Ishikawa (cell line): ENCODE measurements around the gene PLCG1.

Experiments
- CEBPB ChIP-seq: IDR thresholded peaks from 2 replicates; pipeline ENCODE4 v1.6.1; 2012
- CREB1 ChIP-seq: IDR thresholded peaks from 2 replicates; pipeline ENCODE4 v1.6.1; 2012; ENCODE audit warnings: low read depth
- EGR1 ChIP-seq: IDR thresholded peaks from 2 replicates; pipeline ENCODE4 v1.6.1; 2012
- EP300 ChIP-seq: IDR thresholded peaks from 2 replicates; pipeline ENCODE4 v1.6.1; 2012; ENCODE audit warnings: borderline replicate concordance
- FOXM1 ChIP-seq: IDR thresholded peaks from 2 replicates; pipeline ENCODE4 v1.6.1; 2012; ENCODE audit warnings: low read depth, borderline replicate concordance
- NFIC ChIP-seq: IDR thresholded peaks from 2 replicates; pipeline ENCODE4 v1.6.1; 2012
- RAD21 ChIP-seq: IDR thresholded peaks from 2 replicates; pipeline ENCODE4 v1.6.1; 2012; ENCODE audit warnings: low read depth
- TAF1 ChIP-seq: IDR thresholded peaks from 2 replicates; pipeline ENCODE4 v1.6.1; 2012; ENCODE audit warnings: low read depth, mild to moderate bottlenecking
- TCF12 ChIP-seq: IDR thresholded peaks from 2 replicates; pipeline ENCODE4 v1.6.1; 2012; ENCODE audit warnings: low read depth
- TEAD4 ChIP-seq: IDR thresholded peaks from 2 replicates; pipeline ENCODE4 v1.6.1; 2012
- YY1 ChIP-seq: IDR thresholded peaks from 2 replicates; pipeline ENCODE4 v1.6.1; 2012; ENCODE audit warnings: low read depth
- ZBTB7A ChIP-seq: IDR thresholded peaks from 2 replicates; pipeline ENCODE4 v1.6.1; 2012; ENCODE audit warnings: low read depth
- TF ChIP-seq, protein P1 (sequence below): IDR thresholded peaks from 2 replicates; pipeline ENCODE4 v1.6.1; 2012
- TF ChIP-seq, protein P2 (sequence below): IDR thresholded peaks from 2 replicates; pipeline ENCODE4 v1.6.1; 2012
- TF ChIP-seq, protein P3 (sequence below): IDR thresholded peaks from 2 replicates; pipeline ENCODE4 v1.6.1; 2012; ENCODE audit warnings: low read depth, mild to moderate bottlenecking

The PLCG1 gene

DNA sequence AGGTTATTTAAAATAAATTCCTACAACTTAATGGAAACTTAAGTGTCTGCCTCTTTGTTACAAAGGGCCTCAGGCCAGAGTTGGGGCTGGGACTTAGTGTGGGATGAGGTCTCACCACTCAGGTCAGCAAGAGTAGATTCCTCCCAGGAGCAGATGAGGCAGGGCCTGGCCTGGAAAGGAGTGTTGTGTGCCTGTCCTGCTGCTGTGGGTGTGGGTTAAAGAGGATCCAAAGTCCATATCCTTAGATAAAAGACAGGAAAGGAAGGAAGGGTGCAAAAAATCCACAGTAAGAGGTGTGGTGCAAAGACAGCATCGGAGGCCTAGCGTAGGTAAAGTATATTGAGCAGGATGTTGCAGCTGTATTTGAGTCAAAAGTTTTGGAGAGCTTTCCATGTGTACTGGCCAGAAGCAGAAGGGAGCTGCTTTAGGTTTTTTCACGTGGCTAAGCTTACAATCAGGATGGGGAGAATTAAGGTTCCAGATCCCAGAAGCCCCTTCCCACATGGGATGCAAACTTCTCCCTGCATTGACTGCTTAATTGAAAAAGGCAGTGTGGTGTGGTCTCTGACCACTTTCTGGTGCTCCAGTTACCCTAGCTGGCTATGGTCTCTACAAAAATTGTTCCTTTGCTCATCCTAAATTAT lies 12.8 kb upstream of the PLCG1 start:
- TF ChIP-seq TCF12: no peak
- TF ChIP-seq, protein P1, sequence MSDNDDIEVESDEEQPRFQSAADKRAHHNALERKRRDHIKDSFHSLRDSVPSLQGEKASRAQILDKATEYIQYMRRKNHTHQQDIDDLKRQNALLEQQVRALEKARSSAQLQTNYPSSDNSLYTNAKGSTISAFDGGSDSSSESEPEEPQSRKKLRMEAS: no peak
- TF ChIP-seq CEBPB: no peak
- no peak for TF ChIP-seq CREB1
- TF ChIP-seq EP300: no peak
- TF ChIP-seq RAD21: no peak
- TF ChIP-seq, protein P2, sequence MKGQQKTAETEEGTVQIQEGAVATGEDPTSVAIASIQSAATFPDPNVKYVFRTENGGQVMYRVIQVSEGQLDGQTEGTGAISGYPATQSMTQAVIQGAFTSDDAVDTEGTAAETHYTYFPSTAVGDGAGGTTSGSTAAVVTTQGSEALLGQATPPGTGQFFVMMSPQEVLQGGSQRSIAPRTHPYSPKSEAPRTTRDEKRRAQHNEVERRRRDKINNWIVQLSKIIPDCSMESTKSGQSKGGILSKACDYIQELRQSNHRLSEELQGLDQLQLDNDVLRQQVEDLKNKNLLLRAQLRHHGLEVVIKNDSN: no peak
- TF ChIP-seq YY1: no peak
- no peak for TF ChIP-seq ZBTB7A
- TF ChIP-seq TAF1: no peak
- TF ChIP-seq, protein P3, sequence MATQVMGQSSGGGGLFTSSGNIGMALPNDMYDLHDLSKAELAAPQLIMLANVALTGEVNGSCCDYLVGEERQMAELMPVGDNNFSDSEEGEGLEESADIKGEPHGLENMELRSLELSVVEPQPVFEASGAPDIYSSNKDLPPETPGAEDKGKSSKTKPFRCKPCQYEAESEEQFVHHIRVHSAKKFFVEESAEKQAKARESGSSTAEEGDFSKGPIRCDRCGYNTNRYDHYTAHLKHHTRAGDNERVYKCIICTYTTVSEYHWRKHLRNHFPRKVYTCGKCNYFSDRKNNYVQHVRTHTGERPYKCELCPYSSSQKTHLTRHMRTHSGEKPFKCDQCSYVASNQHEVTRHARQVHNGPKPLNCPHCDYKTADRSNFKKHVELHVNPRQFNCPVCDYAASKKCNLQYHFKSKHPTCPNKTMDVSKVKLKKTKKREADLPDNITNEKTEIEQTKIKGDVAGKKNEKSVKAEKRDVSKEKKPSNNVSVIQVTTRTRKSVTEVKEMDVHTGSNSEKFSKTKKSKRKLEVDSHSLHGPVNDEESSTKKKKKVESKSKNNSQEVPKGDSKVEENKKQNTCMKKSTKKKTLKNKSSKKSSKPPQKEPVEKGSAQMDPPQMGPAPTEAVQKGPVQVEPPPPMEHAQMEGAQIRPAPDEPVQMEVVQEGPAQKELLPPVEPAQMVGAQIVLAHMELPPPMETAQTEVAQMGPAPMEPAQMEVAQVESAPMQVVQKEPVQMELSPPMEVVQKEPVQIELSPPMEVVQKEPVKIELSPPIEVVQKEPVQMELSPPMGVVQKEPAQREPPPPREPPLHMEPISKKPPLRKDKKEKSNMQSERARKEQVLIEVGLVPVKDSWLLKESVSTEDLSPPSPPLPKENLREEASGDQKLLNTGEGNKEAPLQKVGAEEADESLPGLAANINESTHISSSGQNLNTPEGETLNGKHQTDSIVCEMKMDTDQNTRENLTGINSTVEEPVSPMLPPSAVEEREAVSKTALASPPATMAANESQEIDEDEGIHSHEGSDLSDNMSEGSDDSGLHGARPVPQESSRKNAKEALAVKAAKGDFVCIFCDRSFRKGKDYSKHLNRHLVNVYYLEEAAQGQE: no peak
- no peak for TF ChIP-seq NFIC

DNA sequence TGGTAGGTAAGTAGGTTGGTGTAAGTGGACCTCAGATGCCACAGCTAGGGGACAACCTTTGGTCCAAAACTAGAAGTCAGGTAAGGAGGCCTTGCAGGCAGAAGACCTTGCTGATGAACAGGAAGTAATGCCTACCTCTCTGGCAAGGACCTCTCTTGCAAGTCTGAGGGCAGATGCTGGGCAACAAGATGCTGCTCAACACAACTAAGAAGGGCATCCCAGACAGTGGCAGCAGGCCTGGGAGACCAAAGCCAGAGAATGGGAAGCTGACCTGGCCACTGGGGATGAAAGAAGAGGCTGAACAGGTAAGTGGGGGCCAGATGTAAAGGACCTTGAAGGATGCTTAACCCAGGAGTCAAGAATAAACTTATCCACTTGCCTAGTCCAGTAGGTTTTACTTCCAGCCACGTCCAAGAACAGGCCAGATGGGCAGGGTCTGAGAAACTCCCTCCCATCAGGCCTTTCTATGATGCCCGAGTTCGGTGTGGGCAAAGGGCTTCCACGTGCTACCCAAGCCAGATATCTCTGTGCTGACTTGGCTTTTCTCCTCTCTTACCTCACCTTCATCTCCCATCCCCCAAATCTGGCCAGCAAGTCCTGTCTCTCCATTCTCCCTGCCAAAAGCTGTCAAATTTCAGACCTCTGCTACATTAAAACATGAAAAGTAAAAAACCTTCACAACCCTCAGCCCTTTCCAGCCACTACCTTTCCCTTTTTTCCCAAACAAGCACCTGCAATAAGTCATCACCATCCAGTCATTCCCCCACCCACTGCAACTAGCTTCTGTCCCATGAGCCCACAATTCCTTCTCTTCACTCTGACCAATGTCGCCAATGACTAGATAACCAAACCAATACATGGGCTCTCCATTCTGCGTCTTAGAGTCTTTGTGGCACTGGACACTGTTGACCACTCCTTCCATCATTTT lies 11.5 kb upstream of the PLCG1 start:
- no peak for TF ChIP-seq YY1
- TF ChIP-seq TAF1: no peak
- TF ChIP-seq ZBTB7A: no peak
- no peak for TF ChIP-seq CREB1
- no peak for TF ChIP-seq NFIC
- TF ChIP-seq, protein P1: no peak
- TF ChIP-seq, protein P2: no peak
- no peak for TF ChIP-seq RAD21
- no peak for TF ChIP-seq TCF12
- TF ChIP-seq CEBPB: no peak
- no peak for TF ChIP-seq EP300

DNA sequence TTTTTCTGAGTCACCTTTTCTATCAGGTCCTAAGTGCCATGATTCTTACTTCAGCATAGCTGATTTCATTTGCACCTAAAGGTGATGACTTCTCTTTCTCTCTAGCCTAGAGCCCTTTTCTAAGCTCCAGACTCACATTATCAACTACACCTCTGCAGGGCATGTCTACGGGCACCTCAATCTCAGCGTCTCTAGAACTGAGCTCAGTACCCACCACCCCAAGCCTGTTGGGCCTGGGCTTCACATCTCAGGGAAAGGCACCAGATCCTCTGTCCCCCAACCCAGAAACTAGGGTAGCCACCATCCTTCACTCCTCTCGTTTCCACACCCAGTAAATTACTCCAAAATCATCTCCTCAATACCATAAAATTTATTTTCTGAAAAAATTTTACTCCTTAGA lies 10.6 kb upstream of the PLCG1 start:
- TF ChIP-seq CREB1: no peak
- no peak for TF ChIP-seq FOXM1
- TF ChIP-seq, protein P1: no peak
- TF ChIP-seq TCF12: no peak

DNA sequence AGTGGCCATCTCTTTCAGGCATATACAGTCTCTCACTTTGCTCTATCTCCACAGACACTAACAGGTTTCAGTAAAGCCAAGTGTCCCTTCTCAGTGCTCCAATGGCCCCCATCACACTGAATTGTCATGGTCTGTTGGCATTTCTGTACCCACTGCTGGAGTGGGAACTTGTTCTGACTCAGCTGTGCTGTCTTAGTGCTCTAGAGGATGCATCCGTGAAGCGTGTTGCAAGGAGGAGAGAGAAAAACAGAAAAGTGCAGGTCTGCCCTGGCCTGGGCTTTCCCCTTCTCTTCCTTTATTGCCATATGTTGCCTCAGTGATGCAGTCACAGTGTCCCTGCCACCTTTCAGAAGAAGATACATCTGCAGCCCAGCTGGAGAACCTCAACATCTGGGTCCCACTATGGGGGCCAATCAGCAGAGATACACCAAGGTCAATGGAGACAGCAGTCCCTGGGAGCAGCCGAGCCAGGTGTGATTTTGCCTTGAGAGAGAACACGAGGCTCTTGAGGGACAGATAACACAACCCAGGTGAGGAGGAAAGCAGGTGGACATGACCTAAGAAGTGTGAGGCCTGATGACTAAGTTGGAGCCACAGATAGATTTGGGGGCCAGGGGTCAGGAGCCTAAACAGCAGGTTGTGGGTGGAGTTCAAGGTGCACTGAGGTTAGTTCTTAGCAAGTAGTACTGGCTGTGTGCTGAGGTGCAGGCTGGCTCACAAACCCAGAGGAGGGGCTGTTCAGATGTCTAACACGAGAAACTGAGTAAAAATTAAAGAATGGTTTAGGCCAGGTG lies 5.6 kb upstream of the PLCG1 start:
- TF ChIP-seq, protein P2: no peak
- TF ChIP-seq, protein P3: no peak
- TF ChIP-seq, protein P1: no peak
- TF ChIP-seq YY1 (no peak), CEBPB (no peak), RAD21 (no peak), ZBTB7A (no peak), TEAD4 (no peak), EP300 (no peak), NFIC (no peak), TAF1 (no peak), CREB1 (no peak), FOXM1 (no peak), EGR1 (no peak), TCF12 (no peak)
